Left ventricle myocardium inferior (tissue), 1 donor: ENCODE data around the gene BAHCC1. TPM values are rescaled to one million over a fixed set of nuclear protein-coding genes. Genes with fewer than 3 reads are reported as not detected.
A peak's percentile ranks its signal among the peaks of the same experiment; 100 is the strongest.

Source experiments
- DNase-seq: peaks from one replicate; pipeline ENCODE4 v3.0.0-alpha.2; 2020
- H3K27ac ChIP-seq: fragments of 200-600 bp; replicated peaks from 2 replicates; pipeline ENCODE4 v1.8.0; 2021
- H3K27me3 ChIP-seq: fragments of 200-600 bp; 2 replicates; pipeline ENCODE4 v1.8.0; 2021; ENCODE audit warnings: low read depth
- H3K36me3 ChIP-seq: fragments of 200-600 bp; 2 replicates; pipeline ENCODE4 v1.8.0; 2021
- H3K4me1 ChIP-seq: fragments of 200-600 bp; 2 replicates; pipeline ENCODE4 v1.8.0; 2021
- H3K4me3 ChIP-seq: fragments of 200-600 bp; 2 replicates; pipeline ENCODE4 v1.8.0; 2021; ENCODE audit warnings: mild to moderate bottlenecking, moderate library complexity
- H3K9me3 ChIP-seq: fragments of 200-600 bp; replicated peaks from 2 replicates; pipeline ENCODE4 v1.8.0; 2021
- CTCF ChIP-seq: fragments of 200-600 bp; IDR thresholded peaks from 2 replicates; pipeline ENCODE4 v1.8.0; 2021; ENCODE audit warnings: antibody characterized with exemption, mild to moderate bottlenecking, borderline replicate concordance
- intact Hi-C: fragments of 100-400 bp; cut with micrococcal nuclease; formaldehyde crosslinking; loops from one replicate; pipeline ENCODE4 v1.11.0; 2022
- total RNA-seq: library from RNA; stranded (reverse); fragmentation: NEBNext Ultra II Directional; extraction: Animal tissue kit (Norgen Biotek cat#: 25700); gene quantifications from one replicate; pipeline ENCODE4 v1.2.1, GENCODE V29; 2021
- donor health status: DM: no; HTN: yes; CAD: no; lungs with severe emphysema.

The BAHCC1 gene
- total RNA-seq, 1 donor from 2014 or later = 7.3 TPM

- Histone ChIP-seq H3K27me3 (no peaks in the 10 kb centered on the region), H3K4me3 (no peak overlapping the region), H3K27ac (no peak overlapping the region), H3K9me3 (no peaks in the 10 kb centered on the region), H3K4me1 (peaks cover 40% of the 10 kb centered on the region), H3K36me3 (peaks cover 17% of the 10 kb centered on the region)
- intact Hi-C loops = no loop called here
- no peak for TF ChIP-seq CTCF
- DNase-seq = no peak
These were observed 43.4 kb downstream of the BAHCC1 start for GRCh38 chr17:81438688-81439087.

GRCh38 chr17:81440051-81440471 is 44.8 kb downstream of the BAHCC1 start:
- Histone ChIP-seq H3K36me3 (peaks cover 17% of the 10 kb centered on the region), H3K4me1 (peaks cover 26% of the 10 kb centered on the region), H3K4me3 (no peak overlapping the region), H3K27ac (no peak overlapping the region), H3K9me3 (no peaks in the 10 kb centered on the region), H3K27me3 (no peaks in the 10 kb centered on the region)
- no peak for TF ChIP-seq CTCF
- no peak for DNase-seq
- intact Hi-C loops = no loop called here

- no peak for DNase-seq
- peak; percentile 46 for TF ChIP-seq CTCF
- Histone ChIP-seq H3K27me3 (no peaks in the 10 kb centered on the region), H3K27ac (no peak overlapping the region), H3K9me3 (no peaks in the 10 kb centered on the region), H3K4me1 (peaks cover 20% of the 10 kb centered on the region), H3K36me3 (peaks cover 17% of the 10 kb centered on the region), H3K4me3 (no peak overlapping the region)
- intact Hi-C loops = no loop called here
These were observed 45.4 kb downstream of the BAHCC1 start for GRCh38 chr17:81440511-81441244.

- no peak for DNase-seq
- H3K27me3 ChIP-seq = no peaks in the 10 kb centered on the region
- peaks cover 23% of the 10 kb centered on the region for H3K36me3 ChIP-seq
- H3K27ac ChIP-seq = no peak overlapping the region
- no peak for TF ChIP-seq CTCF
- intact Hi-C loops = no loop called here
- H3K4me3 ChIP-seq = no peak overlapping the region
- peaks cover under 1% of the 10 kb centered on the region for H3K4me1 ChIP-seq
- no peaks in the 10 kb centered on the region for H3K9me3 ChIP-seq
These were observed 47.5 kb downstream of the BAHCC1 start for GRCh38 chr17:81442791-81443190.

GRCh38 chr17:81443269-81443668 is 48.0 kb downstream of the BAHCC1 start:
- no peak for TF ChIP-seq CTCF
- DNase-seq = no peak

More at GRCh38 chr17:81443269-81443668, 48.0 kb downstream of the BAHCC1 start:
- H3K9me3 ChIP-seq = no peaks in the 10 kb centered on the region
- no peaks in the 10 kb centered on the region for H3K4me1 ChIP-seq
- peaks cover 23% of the 10 kb centered on the region for H3K36me3 ChIP-seq
- intact Hi-C loops = no loop called here
- no peaks in the 10 kb centered on the region for H3K27me3 ChIP-seq
- H3K4me3 ChIP-seq = no peak overlapping the region
- no peak overlapping the region for H3K27ac ChIP-seq
